Measurements from ENCODE around the gene DNAI4.
"Not testable (repeated sequence)": the region's sequence is repeated elsewhere in the genome, so short reads cannot be mapped to it uniquely, and the experiment has no call there.

DNA sequence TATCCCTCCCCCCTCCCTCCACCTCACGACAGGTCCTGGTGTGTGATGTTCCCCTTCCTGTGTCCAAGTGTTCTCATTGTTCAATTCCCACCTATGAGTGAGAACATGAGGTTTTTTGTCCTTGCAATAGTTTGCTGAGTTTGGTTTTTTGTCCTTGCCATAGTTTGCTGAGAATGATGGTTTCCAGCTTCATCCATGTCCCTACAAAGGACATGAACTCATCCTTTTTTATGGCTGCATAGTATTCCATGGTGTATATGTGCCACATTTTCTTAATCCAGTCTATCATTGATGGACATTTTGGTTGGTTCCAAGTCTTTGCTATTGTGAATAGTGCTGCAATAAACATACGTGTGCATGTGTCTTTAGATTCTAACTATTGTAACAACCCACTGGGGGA is 128.8 kb downstream of the DNAI4 start:
- TF ChIP-seq CTCF, POLR2A (IDR thresholded peaks at IDR 0.05): not testable (repeated sequence)

Measured in esophagus squamous epithelium (tissue), 4 donors.